ENCODE data around the gene EGR4.

Gene EGR4

GRCh38 chr2:73292316-73292905 is 937 bp downstream of the EGR4 start:
- DNase-seq = no peak
- no peak for TF ChIP-seq CTCF (IDR thresholded peaks at IDR 0.05; ENCODE audit: low read depth, low read length)
- Histone ChIP-seq H3K4me1 (no peaks in the 10 kb centered on the region), H3K9me3 (no peaks in the 10 kb centered on the region), H3K27me3 (peaks cover 46% of the 10 kb centered on the region), H3K4me3 (ENCODE audit: low read depth, low read length) (no peak overlapping the region), H3K36me3 (no peaks in the 10 kb centered on the region)

- no peaks in the 10 kb centered on the region for H3K36me3 ChIP-seq
- no peak overlapping the region for H3K4me3 ChIP-seq (ENCODE audit: low read depth, low read length)
- TF ChIP-seq CTCF (IDR thresholded peaks at IDR 0.05; ENCODE audit: low read depth, low read length) = peak; percentile 9; the same call in 1 of the 2 replicates
- H3K9me3 ChIP-seq = no peaks in the 10 kb centered on the region
- H3K27me3 ChIP-seq = peaks cover 46% of the 10 kb centered on the region
- no peaks in the 10 kb centered on the region for H3K4me1 ChIP-seq
- peak; percentile 42 for DNase-seq
These were observed 1.7 kb downstream of the EGR4 start for GRCh38 chr2:73291461-73292315.

GRCh38 chr2:73291093-73291460 is 2.3 kb downstream of the EGR4 start:
- Histone ChIP-seq H3K9me3 (no peaks in the 10 kb centered on the region), H3K27me3 (peaks cover 46% of the 10 kb centered on the region), H3K4me1 (no peaks in the 10 kb centered on the region), H3K4me3 (ENCODE audit: low read depth, low read length) (no peak overlapping the region), H3K36me3 (no peaks in the 10 kb centered on the region)
- TF ChIP-seq CTCF (IDR thresholded peaks at IDR 0.05; ENCODE audit: low read depth, low read length) = no peak
- DNase-seq = no peak

- peak; percentile 77 for TF ChIP-seq CTCF (IDR thresholded peaks at IDR 0.05; ENCODE audit: low read depth, low read length)
- no peaks in the 10 kb centered on the region for H3K9me3 ChIP-seq
- no peaks in the 10 kb centered on the region for H3K36me3 ChIP-seq
- DNase-seq = peak; percentile 44
- H3K4me3 ChIP-seq (ENCODE audit: low read depth, low read length) = no peak overlapping the region
- no peaks in the 10 kb centered on the region for H3K4me1 ChIP-seq
- peaks cover 39% of the 10 kb centered on the region for H3K27me3 ChIP-seq
These were observed 3.1 kb downstream of the EGR4 start for GRCh38 chr2:73290049-73290839.

GRCh38 chr2:73289304-73289703 is 4.0 kb downstream of the EGR4 start:
- no peak overlapping the region for H3K4me3 ChIP-seq (ENCODE audit: low read depth, low read length)
- no peaks in the 10 kb centered on the region for H3K9me3 ChIP-seq
- no peaks in the 10 kb centered on the region for H3K4me1 ChIP-seq
- no peak for DNase-seq
- peaks cover 39% of the 10 kb centered on the region for H3K27me3 ChIP-seq
- TF ChIP-seq CTCF (IDR thresholded peaks at IDR 0.05; ENCODE audit: low read depth, low read length) = no peak
- H3K36me3 ChIP-seq = no peaks in the 10 kb centered on the region

All from BE2C (cell line).